Tibial artery (tissue), 4 donors: ENCODE data around the gene WDFY1.
"Not testable (repeated sequence)": the region's sequence is repeated elsewhere in the genome, so short reads cannot be mapped to it uniquely, and the experiment has no call there.

Source experiments
- DNase-seq, 2 donors: peaks; one replicate each; pipeline ENCODE4 v3.0.0-alpha.2; 2019
- H3K27ac ChIP-seq, 2 donors: fragments of 200-600 bp; sonication (generic) in 1 of 2; 1 replicate in 1 of 2; 2 replicates in 1 of 2; pipeline ENCODE4 v1.5.1; 2018 to 2019; ENCODE audit warnings: mild to moderate bottlenecking in 1 of 2
- H3K27me3 ChIP-seq, 2 donors: fragments of 200-600 bp; sonication (generic) in 1 of 2; one replicate each; pipeline versions ENCODE4 v1.5.1 to v1.6.0; 2016 to 2019
- H3K36me3 ChIP-seq, 3 donors: fragments of 200-600 bp; sonication (generic) in 2 of 3; one replicate each; pipeline ENCODE4 v1.5.1; 2016 to 2019; ENCODE audit warnings: mild to moderate bottlenecking in 2 of 3
- H3K4me1 ChIP-seq, 4 donors: fragments of 200-600 bp; sonication (generic) in 2 of 4; 1 replicate in 3 of 4; 2 replicates in 1 of 4; pipeline ENCODE4 v1.5.1; 2016 to 2019
- H3K4me3 ChIP-seq, 2 donors: fragments of 200-600 bp; sonication (generic) in 1 of 2; 1 replicate in 1 of 2; 2 replicates in 1 of 2; pipeline ENCODE4 v1.5.1; 2018 to 2019; ENCODE audit warnings: mild to moderate bottlenecking in 2 of 2
- H3K9me3 ChIP-seq, 3 donors: fragments of 200-600 bp; sonication (generic) in 1 of 3; one replicate each; pipeline ENCODE4 v1.5.1; 2016 to 2019
- intact Hi-C: fragments of 100-400 bp; cut with DNase I; formaldehyde crosslinking; loops from one replicate; pipeline ENCODE4 v1.15.0; 2023; ENCODE audit warnings: low total_unique reads
- TF ChIP-seq, protein P1 (sequence below), 2 experiments: fragments of 200-600 bp in 1 of 2; fragments of 450-650 bp in 1 of 2; IDR thresholded peaks; one replicate each; pipeline ENCODE4 v1.5.1; 2017 to 2019; ENCODE audit warnings: antibody characterized with exemption in 2 of 2, mild to moderate bottlenecking in 1 of 2, moderate library complexity in 1 of 2

The WDFY1 gene

DNA sequence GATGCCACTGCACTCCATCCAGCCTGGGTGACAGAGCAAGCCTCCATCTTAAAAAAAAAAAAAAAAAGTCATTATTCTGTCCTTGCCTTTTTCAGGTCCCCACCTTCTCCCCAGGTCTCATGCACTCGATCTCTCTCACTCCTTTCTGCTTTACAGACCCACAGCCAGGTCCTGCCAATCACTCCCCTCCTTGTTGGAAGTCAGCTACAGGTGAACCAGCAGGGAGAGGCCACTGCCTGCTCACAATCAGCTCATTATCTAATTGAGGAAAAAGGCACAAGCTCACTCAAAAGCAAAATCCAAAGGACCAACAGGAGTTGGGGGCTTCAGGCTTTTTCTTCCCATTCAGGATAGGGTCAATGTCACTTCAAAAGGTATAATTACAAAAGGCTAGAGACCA lies 2.0 kb downstream of the WDFY1 start:
- Histone ChIP-seq H3K27ac (peak overlapping the region; percentile 97 to 100), H3K27me3 (no peaks in the 10 kb centered on the region), H3K4me1 (peaks cover 0 to 58% (median 25%) of the 10 kb centered on the region in 4 donors), H3K4me3 (peak overlapping the region; percentile 93 to 100), H3K9me3 (no peaks in the 10 kb centered on the region), H3K36me3 (no peaks in the 10 kb centered on the region)
- TF ChIP-seq, protein P1, sequence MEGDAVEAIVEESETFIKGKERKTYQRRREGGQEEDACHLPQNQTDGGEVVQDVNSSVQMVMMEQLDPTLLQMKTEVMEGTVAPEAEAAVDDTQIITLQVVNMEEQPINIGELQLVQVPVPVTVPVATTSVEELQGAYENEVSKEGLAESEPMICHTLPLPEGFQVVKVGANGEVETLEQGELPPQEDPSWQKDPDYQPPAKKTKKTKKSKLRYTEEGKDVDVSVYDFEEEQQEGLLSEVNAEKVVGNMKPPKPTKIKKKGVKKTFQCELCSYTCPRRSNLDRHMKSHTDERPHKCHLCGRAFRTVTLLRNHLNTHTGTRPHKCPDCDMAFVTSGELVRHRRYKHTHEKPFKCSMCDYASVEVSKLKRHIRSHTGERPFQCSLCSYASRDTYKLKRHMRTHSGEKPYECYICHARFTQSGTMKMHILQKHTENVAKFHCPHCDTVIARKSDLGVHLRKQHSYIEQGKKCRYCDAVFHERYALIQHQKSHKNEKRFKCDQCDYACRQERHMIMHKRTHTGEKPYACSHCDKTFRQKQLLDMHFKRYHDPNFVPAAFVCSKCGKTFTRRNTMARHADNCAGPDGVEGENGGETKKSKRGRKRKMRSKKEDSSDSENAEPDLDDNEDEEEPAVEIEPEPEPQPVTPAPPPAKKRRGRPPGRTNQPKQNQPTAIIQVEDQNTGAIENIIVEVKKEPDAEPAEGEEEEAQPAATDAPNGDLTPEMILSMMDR (IDR thresholded peaks at IDR 0.05), result no peak
- no peak for DNase-seq
- intact Hi-C loops, result no loop called here

DNA sequence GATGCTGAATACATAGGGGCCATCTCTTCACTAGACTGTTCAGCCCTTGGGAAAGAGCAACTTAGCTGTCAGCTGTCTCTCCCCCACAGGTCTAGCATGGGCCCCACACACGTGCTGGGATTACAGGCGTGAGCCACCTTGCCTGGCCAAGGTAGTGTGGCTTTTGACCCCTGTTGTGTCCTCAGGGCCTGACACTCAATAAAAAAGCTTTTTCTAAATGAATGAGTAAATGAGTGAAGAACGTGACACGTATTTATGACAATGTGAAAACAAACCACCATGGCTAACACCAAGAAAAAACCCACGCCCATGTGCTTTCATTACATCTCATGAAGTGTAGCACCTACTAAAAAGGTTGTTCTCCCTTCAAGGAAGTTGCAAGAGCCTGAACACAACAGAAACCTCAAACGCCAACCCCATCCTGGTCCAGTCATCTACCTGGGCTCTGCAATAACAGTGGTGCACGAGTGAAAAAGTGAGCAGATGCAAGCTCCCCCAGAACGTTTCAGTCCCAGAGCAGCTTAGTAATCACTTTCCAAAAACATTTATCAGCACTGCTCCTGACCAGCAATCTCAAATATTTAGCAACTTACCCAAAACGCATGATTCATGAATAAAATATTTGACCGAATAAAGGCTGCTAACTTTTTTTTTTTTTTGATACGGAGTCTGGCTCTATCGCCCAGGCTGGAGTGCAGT lies 3.4 kb downstream of the WDFY1 start:
- H3K9me3 ChIP-seq, result no peaks in the 10 kb centered on the region
- DNase-seq, result no peak
- peaks cover 0 to 72% (median 35%) of the 10 kb centered on the region in 4 donors for H3K4me1 ChIP-seq
- H3K36me3 ChIP-seq, result no peaks in the 10 kb centered on the region
- TF ChIP-seq, protein P1 (IDR thresholded peaks at IDR 0.05), result no peak
- intact Hi-C loops, result no loop called here
- no peaks in the 10 kb centered on the region for H3K27me3 ChIP-seq
- H3K27ac ChIP-seq, result peak overlapping the region; percentile 37 to 38
- no peak overlapping the region for H3K4me3 ChIP-seq

DNA sequence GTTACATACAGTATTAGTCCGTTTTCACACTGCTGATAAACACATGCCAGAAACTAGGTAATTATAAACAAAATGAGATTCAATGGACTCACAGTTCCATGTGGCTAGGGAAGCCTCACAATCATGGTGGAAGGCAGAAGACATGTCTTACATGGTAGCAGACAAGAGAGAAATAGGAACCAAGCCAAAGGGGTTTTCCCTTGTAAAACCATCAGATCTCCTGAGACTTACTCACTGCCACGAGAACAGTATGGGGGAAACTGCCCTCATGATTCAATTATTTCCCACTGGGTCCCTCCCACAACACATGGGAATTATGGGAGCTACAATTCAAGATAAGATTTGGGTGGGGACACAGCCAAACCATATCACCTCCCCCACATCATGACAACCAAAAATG lies 5.7 kb downstream of the WDFY1 start:
- intact Hi-C loops, result not testable (repeated sequence)
- H3K4me1 ChIP-seq, result peaks cover 0 to 89% (median 44%) of the 10 kb centered on the region in 4 donors

DNA sequence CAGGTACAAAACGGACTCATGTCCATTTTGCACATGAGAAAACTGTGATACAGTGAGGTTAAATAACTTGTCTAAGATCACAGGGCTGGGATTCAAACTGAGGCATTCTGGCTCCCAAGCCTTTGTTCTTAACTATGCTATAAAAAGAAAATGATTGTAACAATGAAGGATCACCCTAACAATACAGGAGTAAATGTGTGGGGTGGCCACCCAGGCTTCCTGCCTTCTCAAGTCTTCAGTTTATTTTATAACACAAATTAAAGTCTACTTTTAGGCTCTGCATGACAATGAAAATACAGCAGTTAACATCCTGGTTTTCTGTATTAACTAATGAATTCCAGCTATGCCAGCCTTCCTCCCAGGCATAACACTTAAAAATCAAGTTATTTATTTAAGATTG lies 7.6 kb downstream of the WDFY1 start:
- intact Hi-C loops, result no loop called here
- no peak for DNase-seq
- peaks cover 0 to 95% (median 49%) of the 10 kb centered on the region in 4 donors for H3K4me1 ChIP-seq

More for the DNA sequence above, 5.7 kb downstream of the WDFY1 start:
- DNase-seq, H3K4me3 ChIP-seq, H3K27me3 ChIP-seq, H3K27ac ChIP-seq, H3K36me3 ChIP-seq, H3K9me3 ChIP-seq: not testable (repeated sequence)

DNA sequence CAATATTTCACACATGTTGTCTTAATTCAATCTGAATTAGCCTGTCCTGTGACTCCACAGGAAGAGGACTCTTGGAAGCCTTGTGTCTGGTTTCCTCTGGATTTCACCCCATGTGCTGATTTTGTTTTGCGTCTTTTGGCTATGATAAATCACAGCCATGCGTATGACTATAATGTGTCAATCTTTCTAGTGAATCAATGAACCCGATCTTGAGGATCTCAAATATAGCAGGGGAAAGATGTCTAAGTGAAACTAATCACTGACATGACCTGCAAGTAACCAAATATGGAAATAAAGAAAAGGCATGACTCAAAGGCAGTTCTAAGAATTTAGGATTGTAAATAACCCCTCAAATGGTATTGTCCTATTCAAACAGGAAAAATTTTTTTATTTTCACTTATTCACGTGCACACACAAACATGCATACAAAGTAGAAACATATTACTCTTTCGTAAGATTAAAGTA lies 8.2 kb downstream of the WDFY1 start:
- intact Hi-C loops, result no loop called here
- no peak overlapping the region for H3K4me3 ChIP-seq
- DNase-seq, result no peak
- peak overlapping the region in 1 of 2 donors; percentile 51 for H3K27ac ChIP-seq
- no peaks in the 10 kb centered on the region for H3K9me3 ChIP-seq
- no peaks in the 10 kb centered on the region for H3K27me3 ChIP-seq
- H3K4me1 ChIP-seq, result peaks cover 0 to 95% (median 48%) of the 10 kb centered on the region in 4 donors
- TF ChIP-seq, protein P1 (IDR thresholded peaks at IDR 0.05), result no peak
- no peaks in the 10 kb centered on the region for H3K36me3 ChIP-seq

More for the DNA sequence above, 7.6 kb downstream of the WDFY1 start:
- Histone ChIP-seq H3K36me3 (no peaks in the 10 kb centered on the region), H3K9me3 (no peaks in the 10 kb centered on the region), H3K27ac (peak overlapping the region in 1 of 2 donors; percentile 51), H3K4me3 (no peak overlapping the region), H3K27me3 (no peaks in the 10 kb centered on the region)
- TF ChIP-seq, protein P1 (IDR thresholded peaks at IDR 0.05), result no peak

DNA sequence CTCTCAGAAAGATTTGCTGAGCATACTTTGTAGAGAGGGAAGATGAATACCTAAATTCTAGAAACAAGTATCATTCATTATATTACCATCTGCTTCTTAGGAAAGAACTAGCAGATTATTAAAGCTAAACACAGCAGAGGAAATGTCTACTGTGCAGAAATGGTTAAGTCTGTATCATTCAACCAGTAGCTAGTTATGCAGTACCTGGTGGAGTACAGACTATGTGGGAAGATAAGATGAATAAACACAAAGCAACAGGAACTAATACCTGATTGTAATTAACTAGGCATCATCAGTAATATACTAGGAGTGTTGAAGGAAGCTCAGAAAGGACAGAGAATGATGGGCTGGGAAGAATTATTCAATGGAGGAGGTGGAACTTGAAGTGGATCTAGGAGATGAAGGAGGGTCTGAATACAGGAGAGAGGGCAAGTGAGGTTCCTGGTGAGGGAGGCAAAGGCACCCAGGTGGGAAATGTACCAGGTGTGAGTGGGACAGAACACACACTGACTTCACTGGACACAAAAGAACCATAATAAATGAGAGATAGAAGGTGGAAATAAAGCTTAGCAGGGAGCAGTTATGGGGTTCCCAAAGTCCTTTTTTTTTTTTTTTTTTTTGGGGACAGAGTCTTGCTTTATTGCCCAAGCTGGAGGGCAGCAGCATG lies 9.5 kb downstream of the WDFY1 start:
- H3K36me3 ChIP-seq, result no peaks in the 10 kb centered on the region
- H3K4me1 ChIP-seq, result peaks cover 0 to 95% (median 44%) of the 10 kb centered on the region in 4 donors
- TF ChIP-seq, protein P1 (IDR thresholded peaks at IDR 0.05), result no peak
- peak overlapping the region in 1 of 2 donors; percentile 51 for H3K27ac ChIP-seq
- intact Hi-C loops, result no loop called here
- no peak overlapping the region for H3K4me3 ChIP-seq
- H3K9me3 ChIP-seq, result no peaks in the 10 kb centered on the region
- no peak for DNase-seq
- no peaks in the 10 kb centered on the region for H3K27me3 ChIP-seq
